Measurements from ENCODE around the gene NR6A1.
"Not testable (repeated sequence)": the region's sequence is repeated elsewhere in the genome, so short reads cannot be mapped to it uniquely, and the experiment has no call there.

NR6A1 gene

DNA sequence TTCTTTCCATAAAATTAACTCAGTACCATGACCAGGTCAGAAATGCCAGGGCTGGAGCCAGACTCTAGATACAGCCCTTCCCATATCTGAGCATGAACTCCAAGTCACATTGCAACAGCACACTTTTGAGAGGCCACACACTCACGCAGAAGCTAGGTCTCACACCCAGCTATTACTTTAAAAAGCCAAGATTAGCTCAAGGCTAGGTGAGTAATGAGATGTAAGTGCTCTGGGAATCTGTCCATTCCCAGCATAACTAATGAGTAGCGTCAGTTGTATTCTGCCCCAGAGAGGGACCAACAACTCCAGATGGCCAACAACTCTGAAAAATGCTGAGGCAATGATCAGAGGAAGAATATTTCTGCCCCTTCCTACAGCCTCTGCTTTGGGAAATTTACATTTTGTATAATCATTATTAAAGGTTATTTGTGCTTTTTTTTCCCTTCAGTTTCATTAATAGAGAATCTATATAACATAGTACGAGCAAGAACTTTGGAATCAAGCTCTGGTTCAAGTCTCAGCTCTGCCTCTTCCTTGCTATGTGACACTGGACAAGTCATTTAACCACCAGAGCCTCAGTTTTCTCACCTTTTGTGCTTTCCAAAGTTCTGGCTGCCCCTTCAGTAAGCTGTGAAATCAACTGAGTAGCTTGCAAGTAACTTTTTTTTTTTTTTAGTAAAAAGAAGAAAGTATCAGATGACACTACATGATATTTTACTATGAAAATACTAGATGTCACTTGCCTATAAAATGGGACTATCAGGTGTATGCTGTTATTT, 118.3 kb downstream of the NR6A1 start:
- DNase-seq: no peak

DNA sequence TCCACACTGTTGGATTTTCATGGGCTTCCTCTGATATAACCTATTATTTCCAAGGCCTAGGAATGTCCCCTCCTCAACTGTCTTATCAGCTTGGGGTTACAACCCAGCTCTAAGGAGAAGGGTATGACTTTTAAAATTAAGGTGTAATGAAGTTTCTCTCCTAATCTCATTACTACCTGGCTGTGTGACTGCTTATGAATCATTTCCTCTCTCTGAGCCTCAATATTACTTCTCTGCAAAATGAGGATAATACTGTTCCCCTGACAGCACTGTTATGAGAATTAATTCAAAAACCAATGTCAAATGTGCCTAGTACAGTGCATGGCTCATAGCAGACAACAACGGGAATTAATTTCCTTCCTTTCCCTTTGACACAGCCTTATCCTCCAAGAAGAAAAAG, 118.9 kb downstream of the NR6A1 start:
- no peak for DNase-seq

DNA sequence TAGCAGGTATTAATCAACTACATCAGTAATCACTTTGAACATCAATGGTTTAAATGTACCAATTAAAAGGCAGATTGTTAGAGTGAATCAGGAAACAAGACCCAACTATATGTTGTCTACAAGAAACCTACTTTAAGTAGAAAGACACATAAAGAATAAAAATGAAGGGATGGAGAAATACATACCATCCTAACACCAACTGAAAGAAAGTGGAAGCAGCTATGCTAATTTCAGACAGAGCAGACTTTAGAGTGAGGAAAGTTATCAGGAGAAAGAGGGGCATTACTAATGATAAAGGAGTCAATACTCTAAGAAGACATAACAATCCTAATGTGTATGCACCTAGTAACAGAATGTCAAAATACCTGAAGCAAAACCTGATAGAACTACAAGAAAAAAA, 125.8 kb downstream of the NR6A1 start:
- DNase-seq: no peak

DNA sequence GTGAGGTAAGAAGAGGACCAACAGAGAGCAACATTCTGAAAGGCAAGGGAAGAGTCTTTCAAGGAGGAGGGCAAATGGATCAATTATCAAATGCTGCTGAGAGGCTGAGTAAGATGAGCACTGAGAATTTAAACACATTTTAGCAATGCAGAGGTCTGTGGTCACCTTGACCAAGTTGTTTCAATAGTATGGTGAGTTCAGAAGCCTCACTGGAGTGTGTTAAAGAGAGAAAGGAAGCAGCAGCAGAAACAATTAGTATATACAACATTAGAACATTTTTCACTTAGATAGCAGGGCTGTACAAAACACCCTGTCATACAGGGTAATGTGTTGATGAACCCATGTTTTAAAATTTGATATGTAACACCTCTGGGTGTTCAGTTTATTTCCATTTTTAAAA, 131.5 kb downstream of the NR6A1 start:
- no peak for DNase-seq

DNA sequence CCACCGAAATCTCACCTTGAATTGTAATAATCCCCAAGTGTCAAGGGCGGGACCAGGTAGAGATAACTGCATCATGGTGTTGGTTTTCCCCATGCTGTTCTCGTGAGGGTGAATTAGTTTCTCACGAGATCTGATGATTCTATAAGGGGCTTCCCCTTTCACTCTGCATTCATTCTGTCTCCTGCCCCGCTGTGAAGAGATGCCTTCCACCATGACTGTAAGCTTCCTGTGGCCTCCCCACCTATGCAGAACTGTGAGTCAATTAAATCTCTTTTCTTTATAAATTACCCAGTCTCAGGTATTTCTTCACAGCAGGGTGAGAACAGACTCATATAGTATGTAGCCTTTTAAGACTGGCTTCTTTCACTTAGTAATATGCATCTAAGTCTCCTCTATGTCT, 135.8 kb downstream of the NR6A1 start:
- DNase-seq: no peak

DNA sequence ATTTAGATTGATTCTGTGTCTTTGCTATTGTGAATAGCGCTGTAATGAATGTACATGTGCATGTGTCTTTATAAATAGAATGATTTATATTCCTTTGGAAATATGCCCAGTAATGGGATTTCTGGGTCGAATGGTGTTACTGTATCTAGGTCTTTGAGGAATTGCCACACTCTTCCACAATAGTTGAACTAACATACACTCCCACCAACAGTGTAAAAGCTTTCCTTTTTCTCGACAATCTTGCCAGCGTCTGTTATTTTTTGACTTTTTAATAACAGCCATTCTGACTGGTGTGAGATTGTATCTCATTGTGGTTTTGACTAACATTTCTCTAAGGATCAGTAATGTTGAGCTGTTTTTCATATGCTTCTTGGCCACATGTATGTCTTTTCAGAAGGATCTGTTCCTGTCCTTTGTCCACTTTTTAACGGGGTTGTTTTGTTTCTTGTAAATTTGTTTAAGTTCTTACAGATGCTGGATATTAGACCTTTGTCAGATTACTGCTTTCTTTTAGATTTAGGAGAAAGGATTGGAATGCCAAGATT, 139.0 kb downstream of the NR6A1 start:
- DNase-seq: no peak

DNA sequence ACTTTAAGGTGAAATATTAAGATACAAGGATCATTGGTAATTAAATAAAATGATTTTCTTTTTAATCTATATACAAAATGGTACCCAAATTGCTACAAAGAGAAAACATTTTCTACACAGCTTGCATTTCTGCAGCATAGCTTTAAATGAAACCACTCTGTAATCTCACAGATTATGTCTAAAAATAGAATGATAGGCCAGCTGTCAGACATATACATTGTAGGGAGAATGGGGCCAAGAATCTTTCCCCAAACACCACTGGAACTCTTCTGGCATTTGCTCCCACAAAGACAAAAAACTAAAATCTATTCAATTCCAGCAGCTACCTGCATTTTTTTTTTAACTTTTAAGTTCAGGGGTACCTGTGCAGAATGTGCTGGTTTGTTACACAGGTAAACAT, 139.8 kb downstream of the NR6A1 start:
- DNase-seq: no peak

DNA sequence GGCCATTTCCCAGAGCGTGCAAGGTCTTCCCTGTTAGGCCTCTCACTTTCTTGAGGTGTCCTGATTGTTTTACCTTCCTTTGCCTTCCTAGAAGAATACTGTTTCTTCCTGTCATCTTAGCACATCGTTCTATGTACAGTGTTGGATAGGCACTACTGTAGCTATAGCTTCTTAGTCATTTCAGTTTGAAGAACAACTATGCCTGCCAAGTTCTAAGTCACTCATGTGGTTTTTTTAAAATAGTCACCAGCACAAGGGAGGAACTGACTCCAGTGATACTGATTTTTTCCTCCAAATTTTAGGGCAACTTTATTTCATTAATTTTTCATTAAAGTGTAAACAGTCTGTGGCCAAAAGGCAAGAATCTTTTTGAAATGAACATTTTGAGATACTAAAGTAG, 141.5 kb downstream of the NR6A1 start:
- DNase-seq: no peak

DNA sequence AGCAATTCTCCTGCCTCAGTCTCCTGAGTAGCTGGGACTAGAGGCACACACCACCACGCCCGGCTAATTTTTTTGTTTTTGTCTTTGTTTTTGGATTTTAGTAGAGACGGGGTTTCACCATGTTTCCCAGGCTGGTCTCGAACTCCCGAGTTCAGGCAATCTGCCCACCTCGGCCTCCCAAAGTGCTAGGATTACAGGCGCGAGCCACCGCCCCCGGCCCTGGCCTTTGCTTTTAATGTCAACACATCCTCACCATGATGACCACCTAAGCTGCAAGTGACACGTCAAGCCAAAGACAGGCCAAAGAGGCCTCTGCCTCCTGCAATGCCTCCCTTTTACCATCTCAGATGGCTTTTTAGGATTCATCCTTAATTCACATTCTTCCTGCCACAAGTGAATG, 142.4 kb downstream of the NR6A1 start:
- DNase-seq: no peak

DNA sequence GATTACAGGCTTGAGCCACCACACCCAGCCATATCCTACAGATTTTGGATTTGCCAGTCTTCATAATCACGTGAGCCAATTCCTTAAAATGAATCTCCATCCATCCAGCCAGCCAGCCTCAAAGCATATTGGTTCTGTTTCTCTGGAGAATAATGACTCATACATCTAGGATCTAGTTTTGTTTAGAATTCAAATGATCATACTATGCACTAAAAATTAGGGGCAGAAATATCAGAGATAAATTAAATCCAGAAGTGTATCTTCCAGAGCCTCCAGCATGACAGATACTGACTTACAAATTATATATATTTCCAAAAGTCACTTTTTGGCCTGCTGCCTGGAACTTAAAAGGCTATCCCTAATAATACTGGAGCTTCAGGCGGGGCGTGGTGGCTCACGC, 144.8 kb downstream of the NR6A1 start:
- no peak for DNase-seq

DNA sequence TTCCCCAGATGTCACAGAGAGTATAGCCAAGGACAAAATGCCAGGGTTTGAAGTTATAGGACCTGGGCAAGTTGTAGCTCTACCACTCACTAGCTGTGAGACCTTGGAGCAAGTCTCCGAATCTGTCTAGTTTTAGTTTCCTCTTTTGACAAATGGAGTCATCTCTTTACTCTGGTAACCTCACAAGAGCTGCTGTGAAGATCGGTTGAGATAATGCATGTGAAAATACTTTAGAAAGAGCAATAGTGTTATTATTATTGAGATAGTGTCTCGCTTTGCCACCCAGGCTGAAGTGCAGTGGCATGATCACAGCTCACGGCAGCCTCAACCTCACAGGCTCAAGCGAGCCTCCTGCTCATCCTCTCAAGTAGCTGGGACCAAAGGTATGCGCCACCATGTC, 146.0 kb downstream of the NR6A1 start:
- no peak for DNase-seq

DNA sequence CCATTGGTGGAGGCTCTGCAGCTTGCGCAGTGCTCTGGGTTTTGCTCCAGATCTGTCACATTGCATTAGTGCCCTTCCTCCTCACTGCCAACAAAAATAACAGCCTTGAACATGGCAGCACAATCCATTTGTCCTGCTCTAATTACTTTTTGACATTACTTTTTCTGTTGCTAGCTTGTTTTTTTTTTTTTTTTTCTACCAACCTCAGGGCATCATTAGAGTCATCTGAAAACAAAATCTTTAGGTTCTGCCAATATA, 146.4 kb downstream of the NR6A1 start:
- DNase-seq: no peak

DNA sequence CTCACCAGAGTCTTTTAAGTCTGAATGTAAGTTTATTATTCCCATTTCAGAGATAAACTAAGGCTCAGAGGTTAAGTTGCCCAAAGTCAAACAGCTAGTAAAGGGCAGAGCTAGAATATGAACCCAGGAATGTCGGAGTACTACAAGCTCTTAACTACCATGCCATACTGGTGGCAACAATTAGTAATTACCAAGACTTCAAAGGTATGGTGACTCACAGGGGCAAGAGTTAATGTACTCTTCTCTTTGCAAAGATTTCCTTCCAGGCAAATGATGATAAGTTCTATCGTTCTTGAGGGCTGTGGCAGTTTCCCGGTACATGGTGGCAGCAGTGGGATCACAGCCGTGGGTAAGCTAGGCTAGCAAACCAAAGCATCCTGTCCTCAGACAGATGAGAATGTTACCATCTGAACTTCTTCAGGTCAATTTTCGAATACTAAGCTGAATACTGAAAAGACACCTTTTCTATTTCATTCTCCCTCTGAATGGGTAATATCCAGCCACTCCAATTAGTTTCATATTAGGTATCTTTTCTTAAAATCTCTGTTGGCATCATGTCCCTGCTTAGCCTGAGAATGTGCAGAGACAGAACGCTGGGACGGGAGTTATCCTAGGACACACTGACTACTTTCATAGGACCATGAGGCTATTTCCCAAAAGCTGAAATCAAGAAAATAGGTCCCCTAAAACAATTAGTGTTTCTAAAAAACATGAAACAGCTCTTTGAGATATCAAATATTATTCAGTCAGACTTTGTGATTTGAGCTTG, 147.0 kb downstream of the NR6A1 start:
- DNase-seq: no peak

DNA sequence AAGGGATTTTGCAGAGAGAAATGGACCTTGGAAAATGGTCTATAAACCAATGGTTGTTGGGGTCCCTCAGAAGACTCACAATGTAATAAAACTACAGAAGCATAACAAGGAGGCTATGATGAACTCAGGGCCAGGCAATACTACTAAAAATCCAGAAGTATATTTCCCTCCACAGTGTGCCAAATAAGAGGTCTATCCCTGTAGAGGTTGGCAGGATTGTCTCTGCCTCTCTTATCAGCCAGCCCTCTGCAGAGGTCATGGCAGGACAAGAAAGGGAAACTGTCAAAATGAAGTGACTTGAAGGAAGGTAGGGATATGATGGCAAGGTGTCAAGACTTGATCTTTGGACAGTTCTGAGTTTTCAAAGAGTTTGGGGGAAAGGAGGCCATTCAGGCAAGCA, 148.2 kb downstream of the NR6A1 start:
- no peak for DNase-seq

DNA sequence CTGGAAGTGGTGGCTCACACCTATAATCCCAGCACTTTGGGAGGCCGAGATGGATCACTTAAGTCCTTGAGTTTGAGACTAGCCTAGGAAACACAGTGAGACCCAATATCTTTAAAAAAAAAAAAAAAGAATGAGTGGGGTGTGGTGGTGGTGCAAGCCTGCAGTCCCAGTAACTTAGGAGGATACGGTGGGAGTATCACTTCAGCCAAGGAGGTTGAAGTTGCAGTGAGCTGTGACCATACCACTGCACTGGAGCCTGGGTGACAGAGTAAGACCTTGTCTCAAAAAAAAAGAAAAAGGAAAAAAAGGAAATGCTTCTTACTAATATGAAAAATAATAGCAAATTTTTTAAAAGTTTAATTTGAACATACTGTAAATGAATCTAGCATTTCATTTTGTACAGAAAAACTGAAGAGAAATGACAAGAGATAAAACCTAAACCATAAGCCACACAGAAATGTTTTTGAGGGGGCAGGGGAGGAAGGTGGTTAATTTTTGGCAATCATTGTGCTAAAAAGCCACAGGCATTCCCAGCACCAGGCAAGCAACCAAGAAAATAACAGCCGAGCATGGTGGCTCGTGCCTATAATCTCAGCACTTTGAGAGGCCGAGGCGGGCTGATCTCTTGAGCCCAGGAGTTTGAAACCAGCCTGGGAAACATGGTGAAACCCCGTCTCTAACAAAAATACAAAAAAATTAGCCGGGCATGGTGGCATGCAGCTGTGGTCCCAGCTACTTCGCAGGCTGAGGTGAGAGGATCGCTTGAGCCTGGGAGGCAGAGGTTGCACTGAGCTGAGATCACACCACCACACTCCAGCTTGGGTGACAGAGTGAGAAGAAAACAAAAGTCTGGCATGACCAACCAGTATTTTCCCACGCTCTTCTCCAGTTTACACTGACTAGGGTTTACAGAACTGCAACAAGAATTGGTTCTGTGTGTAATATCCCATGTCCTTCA, 149.5 kb downstream of the NR6A1 start:
- no peak for DNase-seq

DNA sequence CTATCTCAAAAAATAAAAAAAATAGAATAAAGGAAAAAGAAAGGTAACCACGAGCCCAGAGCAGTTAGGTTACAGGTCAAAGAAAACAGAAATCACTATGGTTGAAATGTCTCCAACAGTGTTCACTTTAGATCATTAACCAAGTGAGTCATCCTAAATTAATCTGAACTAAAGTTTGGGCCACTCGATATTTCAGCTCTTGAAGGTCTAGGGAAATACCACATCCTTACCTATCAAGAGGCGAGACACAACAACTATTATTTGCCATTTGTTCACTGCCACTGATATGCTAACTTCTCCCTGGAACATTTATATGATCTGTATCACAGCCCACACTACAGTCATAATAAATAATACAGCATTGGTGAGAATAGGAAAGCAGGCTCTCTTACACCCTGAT, 152.6 kb downstream of the NR6A1 start:
- DNase-seq: no peak

DNA sequence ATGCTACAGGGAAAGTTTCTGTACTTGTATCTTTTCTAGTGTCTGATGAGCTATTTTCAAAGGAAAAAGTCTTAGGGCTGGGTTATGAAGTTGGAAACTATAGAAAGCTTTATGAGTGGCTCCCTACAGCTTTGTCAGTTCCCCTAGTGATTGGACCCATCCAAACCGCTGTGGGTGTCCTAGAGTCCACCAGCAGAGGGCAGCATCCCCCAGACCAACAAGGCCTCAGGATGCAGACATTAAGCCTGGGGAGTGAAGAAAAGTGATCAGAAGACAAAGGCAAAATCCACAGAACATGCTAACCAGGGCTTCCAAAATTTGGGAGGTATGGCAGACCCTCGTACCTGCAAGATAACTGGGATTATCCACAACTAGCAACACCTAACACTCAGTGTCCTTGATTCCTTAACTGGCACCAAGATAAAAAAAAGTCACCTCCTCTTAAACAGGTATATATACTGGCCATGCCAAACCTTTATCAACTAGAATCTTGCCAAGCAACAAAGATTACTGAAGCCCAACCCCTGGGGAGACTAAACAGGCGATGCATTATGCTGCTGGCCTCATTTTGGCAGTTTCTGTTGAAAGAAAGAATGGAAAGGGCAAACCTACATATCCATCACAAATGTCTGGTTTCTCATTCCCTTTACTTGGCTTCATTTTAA, 153.5 kb downstream of the NR6A1 start:
- DNase-seq: peak; percentile 50

DNA sequence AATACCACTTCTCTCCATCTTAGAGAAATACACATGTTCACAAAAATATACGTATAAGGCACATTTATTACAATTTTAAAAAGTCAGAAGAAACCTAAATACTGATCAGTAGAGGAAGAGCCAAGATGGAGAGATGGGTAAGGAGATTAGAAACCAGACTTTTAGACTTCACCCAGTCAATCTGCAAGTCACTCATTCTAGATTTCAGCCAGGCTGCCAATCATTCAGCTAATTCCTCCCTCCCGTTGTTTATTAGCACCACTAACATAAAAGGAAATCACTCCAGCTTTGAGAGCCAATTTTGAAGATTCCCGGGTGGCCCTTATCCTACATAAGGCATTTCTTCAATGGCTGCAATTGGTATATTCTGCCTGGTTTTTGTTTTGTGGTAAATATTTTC, 154.2 kb downstream of the NR6A1 start:
- DNase-seq: no peak

DNA sequence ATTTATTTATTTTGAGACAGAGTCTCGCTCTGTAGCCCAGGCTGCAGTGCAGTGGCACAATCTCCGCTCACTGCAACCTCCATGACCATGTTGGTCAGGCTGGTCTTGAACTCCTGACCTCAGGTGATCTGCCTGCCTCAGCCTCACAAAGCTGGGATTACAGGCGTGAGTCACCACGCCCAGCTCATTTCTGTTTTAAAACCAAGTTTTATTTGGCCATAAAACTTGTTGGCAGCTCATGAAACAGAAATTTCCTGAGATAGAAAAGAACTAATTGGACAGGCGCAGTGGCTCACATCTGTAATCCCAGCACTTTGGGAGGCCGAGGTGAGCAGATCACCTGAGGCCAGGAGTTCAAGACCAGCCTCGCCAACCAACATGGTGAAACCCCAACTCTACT, 155.3 kb downstream of the NR6A1 start:
- not testable (repeated sequence) for DNase-seq

DNA sequence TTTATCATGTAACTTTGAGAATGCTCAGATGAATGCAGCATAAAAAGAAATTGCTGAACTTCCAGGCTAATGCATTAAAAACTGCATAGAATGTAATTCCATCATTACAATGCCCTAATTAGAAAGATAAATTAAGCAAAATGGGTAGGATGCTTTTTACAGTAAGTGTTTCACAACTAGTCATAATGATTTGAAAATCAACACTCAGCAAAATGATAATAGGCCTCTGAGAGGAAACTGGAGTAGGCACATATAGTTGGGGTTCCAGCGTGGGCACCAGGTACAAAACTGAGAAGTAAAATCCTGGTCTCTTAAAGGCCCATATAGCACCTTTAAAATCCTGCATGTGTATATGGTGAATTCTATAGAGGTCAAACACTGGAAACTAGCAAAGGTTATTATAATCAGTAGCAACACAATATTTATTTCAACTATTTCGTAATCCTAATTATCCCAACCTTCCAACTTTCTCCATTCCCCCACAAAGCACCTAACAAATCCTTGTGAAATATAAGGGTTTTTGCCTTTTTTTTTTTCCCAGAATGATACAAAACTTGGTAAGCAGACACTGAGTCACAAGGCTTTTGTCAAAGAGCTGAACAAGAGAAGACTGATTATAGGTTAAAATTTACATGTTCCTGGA, 155.9 kb downstream of the NR6A1 start:
- no peak for DNase-seq

DNA sequence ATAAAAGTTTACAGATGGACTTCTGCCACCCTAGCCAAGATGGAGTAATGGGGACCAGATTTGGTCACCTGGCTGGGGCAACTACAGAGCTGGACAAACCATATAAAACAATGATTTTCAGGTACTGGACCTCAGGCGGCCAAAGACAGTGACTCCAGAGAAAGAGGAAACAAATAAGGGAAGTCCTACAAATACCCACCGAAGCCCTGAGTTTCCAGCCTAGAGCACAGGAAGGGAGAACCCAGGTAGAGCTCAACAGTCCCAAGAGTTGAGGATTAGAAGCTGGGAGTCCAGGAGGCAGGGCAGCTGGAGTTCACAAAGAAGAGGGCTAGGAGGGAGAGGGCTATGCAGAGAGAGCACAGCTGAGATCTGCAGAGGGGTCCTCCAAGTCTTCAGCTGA, 157.3 kb downstream of the NR6A1 start:
- DNase-seq: no peak

DNA sequence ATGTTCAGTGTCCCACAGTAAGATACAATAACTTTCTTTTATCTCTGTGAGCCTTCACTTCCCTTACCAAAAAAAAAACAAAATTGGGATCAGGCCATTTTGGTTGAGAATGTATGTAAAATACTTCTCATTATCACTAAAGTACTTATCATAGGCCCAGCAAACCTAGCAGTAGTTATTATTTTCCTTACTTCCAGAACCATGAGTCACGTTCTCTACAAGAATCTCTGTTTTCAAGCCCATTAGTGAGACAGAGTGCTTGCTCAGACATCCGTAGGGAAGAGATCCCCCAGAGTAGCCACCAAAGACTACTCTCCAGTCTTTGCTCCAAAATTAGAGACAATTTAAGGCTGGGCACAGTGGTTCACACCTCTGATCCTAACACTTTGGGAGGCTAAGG, 160.0 kb downstream of the NR6A1 start:
- DNase-seq: no peak

All from NCI-H1694 (cell line).